GM23338 (cell line): ENCODE results near the gene THADA. TPM values are rescaled to one million over a fixed set of nuclear protein-coding genes. Genes with fewer than 3 reads are reported as not detected.

ENCODE experiments used
- CREB1 ChIP-seq: fragments of 250-450 bp; sonication (Bioruptor Pico); IDR thresholded peaks from 2 replicates; pipeline ENCODE4 v1.5.0; 2020; ENCODE audit warnings: low read depth, mild to moderate bottlenecking, moderate library complexity
- CTCF ChIP-seq, 2 experiments: fragments of 200-600 bp in 1 of 2; sonication (generic) in 1 of 2; conservative IDR thresholded peaks; 2 replicates each; pipeline versions ENCODE4 v1.5.1 to v1.6.1; 2016 to 2017; ENCODE audit warnings: antibody characterized with exemption in 2 of 2, low read depth in 2 of 2, mild to moderate bottlenecking in 2 of 2, moderate library complexity in 1 of 2
- ETS1 ChIP-seq: IDR thresholded peaks from 2 replicates; pipeline ENCODE4 v1.6.1; 2016; ENCODE audit warnings: antibody characterized with exemption
- EZH2phosphoT487 ChIP-seq: fragments of 200-600 bp; sonication (generic); IDR thresholded peaks from one replicate; pipeline ENCODE4 v1.8.1; 2018; ENCODE audit warnings: antibody characterized with exemption; ENCODE audit not compliant: unreplicated experiment
- POLR2AphosphoS5 ChIP-seq: IDR thresholded peaks from 2 replicates; pipeline ENCODE4 v1.6.1; 2016; ENCODE audit warnings: antibody characterized with exemption, low read depth
- STAT1 ChIP-seq: IDR thresholded peaks from one replicate; pipeline ENCODE4 v1.6.1; 2016; ENCODE audit warnings: antibody characterized with exemption; ENCODE audit not compliant: unreplicated experiment
- ZNF114 ChIP-seq: fragments of 250-450 bp; sonication (Bioruptor Pico); IDR thresholded peaks from 2 replicates; pipeline ENCODE4 v1.5.0; 2020; ENCODE audit warnings: mild to moderate bottlenecking, moderate library complexity
- ZNF462 ChIP-seq: fragments of 250-450 bp; sonication (Bioruptor Pico); IDR thresholded peaks from 2 replicates; pipeline ENCODE4 v1.5.0; 2020; ENCODE audit warnings: mild to moderate bottlenecking, moderate library complexity
- polyA plus RNA-seq: library from polyadenylated mRNA; unstranded; fragments of >200 nt; fragmentation: Nextera tagmentation; extraction: Ambion mirVana; gene quantifications from 2 replicates; pipeline ENCODE4 v1.2.1, GENCODE V29; 2016
- total RNA-seq: library from RNA; depleted of rRNA; stranded (reverse); fragments of >200 nt; shearing (Covaris generic); gene quantifications from 2 replicates; pipeline ENCODE4 v1.2.3, GENCODE V29; 2014

Gene THADA
- total and polyA plus RNA-seq, 2 experiments from 2014 or later, result 17.0 to 30.7 TPM

GRCh38 chr2:43405829-43406228 is 190.0 kb downstream of the THADA start (continued):
- no peak for TF ChIP-seq ZNF462
- TF ChIP-seq POLR2AphosphoS5, result no peak
- TF ChIP-seq EZH2phosphoT487, result no peak
- no peak for TF ChIP-seq CREB1
- no peak for TF ChIP-seq ZNF114 (CRISPR knock-in tag)
- TF ChIP-seq ETS1, result no peak
- TF ChIP-seq STAT1, result no peak
- TF ChIP-seq CTCF (conservative IDR thresholded peaks at IDR 0.05; ENCODE audit: low read depth in 2 of 2), result no peak
